HCT116 (cell line): ENCODE data around the gene SSR1. TPM values are rescaled to one million over a fixed set of nuclear protein-coding genes. Genes with fewer than 3 reads are reported as not detected.
"Not testable (repeated sequence)": the region's sequence is repeated elsewhere in the genome, so short reads cannot be mapped to it uniquely, and the experiment has no call there.

Experiments
- ATAC-seq: fragments of 200-7000 bp; cut with Tn5 transposase; 2 replicates; pipeline ENCODE4 v1.9.1; 2020; ENCODE audit warnings: mild to moderate bottlenecking, moderate library complexity
- BruUV-seq: library from RNA; stranded (reverse); fragments of 400-500 nt; replicated peaks from 2 replicates; lab custom pipeline; 2021; lab: Mats Ljungman, UMichigan
- CTCF ChIA-PET: fragments of 300-600 bp; sonication (Branson Sonifier 250); formaldehyde crosslinking; loops from one replicate; lab custom pipeline; 2021; ENCODE audit warnings: antibody characterized with exemption; lab: Charles Lee
- POLR2A ChIA-PET: fragments of 300-600, 350-600 bp; sonication (Branson Sonifier 250); formaldehyde crosslinking; loops from one replicate; lab custom pipeline; 2021; ENCODE audit warnings: antibody characterized with exemption; lab: Charles Lee
- RAD21 ChIA-PET, 2 experiments: fragments of 300-600 bp; sonication (Branson Sonifier 250); formaldehyde crosslinking; loops; one replicate each; lab custom pipeline; 2023; ENCODE audit warnings: low total read pairs in 2 of 2; ENCODE audit not compliant: uncharacterized antibody in 2 of 2, unreplicated experiment in 2 of 2, low non-redundant PET in 1 of 2; lab: Charles Lee
- DNase-seq: peaks from one replicate; pipeline ENCODE4 v3.0.0-alpha.2; 2010; ENCODE audit warnings: low read depth, low spot score
- H2AFZ ChIP-seq: fragments of 200-600 bp; shearing (Covaris generic), sonication (generic); 2 replicates; pipeline ENCODE4 v1.6.1; 2017; ENCODE audit warnings: low read depth, mixed run types, mixed read lengths, antibody characterized with exemption, low read length; ENCODE audit not compliant: poor library complexity, severe bottlenecking
- H3K27ac ChIP-seq: 2 replicates; pipeline ENCODE4 v1.5.1; 2012; ENCODE audit warnings: low read depth, low read length
- H3K27me3 ChIP-seq: fragments of 200-600 bp; sonication (generic); 2 replicates; pipeline ENCODE4 v1.6.1; 2016; ENCODE audit warnings: mixed run types, low read length, mixed read lengths; ENCODE audit not compliant: insufficient read depth
- H3K36me3 ChIP-seq, 2 experiments: fragments of 200-500 bp in 1 of 2; fragments of 200-600 bp in 1 of 2; sonication (Bioruptor generic) in 1 of 2; sonication (generic) in 1 of 2; 2 replicates each; pipeline versions ENCODE4 v1.5.1 to v1.6.1; 2014 to 2016; ENCODE audit warnings: low read length in 2 of 2, inconsistent platforms in 1 of 2, mixed read lengths in 1 of 2, mixed run types in 1 of 2; ENCODE audit not compliant: insufficient read depth in 2 of 2, control insufficient read depth in 1 of 2
- H3K4me1 ChIP-seq, 2 experiments: fragments of 200-600 bp in 1 of 2; sonication (generic) in 1 of 2; 2 replicates each; pipeline versions ENCODE4 v1.5.1 to v1.6.1; 2012 to 2017; ENCODE audit warnings: low read length in 2 of 2, inconsistent platforms in 1 of 2, mild to moderate bottlenecking in 1 of 2, mixed read lengths in 1 of 2, mixed run types in 1 of 2, moderate library complexity in 1 of 2; ENCODE audit not compliant: insufficient read depth in 2 of 2, control insufficient read depth in 1 of 2
- H3K4me2 ChIP-seq: fragments of 200-600 bp; sonication (generic); 2 replicates; pipeline ENCODE4 v1.6.1; 2017; ENCODE audit warnings: mixed run types, low read length, mixed read lengths
- H3K4me3 ChIP-seq, 2 experiments: fragments of 200-600 bp in 1 of 2; sonication (generic) in 1 of 2; replicated peaks in 1 of 2; 2 replicates each; pipeline ENCODE4 v1.5.1; 2011 to 2016; ENCODE audit warnings: low read length in 2 of 2, control low read depth in 1 of 2, low read depth in 1 of 2, mild to moderate bottlenecking in 1 of 2, mixed read lengths in 1 of 2, mixed run types in 1 of 2
- H3K79me2 ChIP-seq: fragments of 200-600 bp; sonication (generic); 2 replicates; pipeline ENCODE4 v1.6.1; 2017; ENCODE audit warnings: mild to moderate bottlenecking, mixed run types, low read length, moderate library complexity, mixed read lengths; ENCODE audit not compliant: insufficient read depth
- H3K9ac ChIP-seq: fragments of 200-600 bp; sonication (generic); 2 replicates; pipeline ENCODE4 v1.6.1; 2016; ENCODE audit warnings: low read length, mixed read lengths
- H3K9me2 ChIP-seq: fragments of 200-600 bp; sonication (generic), shearing (Covaris generic); 2 replicates; pipeline ENCODE4 v1.6.1; 2017; ENCODE audit warnings: mixed run types, mild to moderate bottlenecking, moderate library complexity; ENCODE audit not compliant: insufficient read depth
- H3K9me3 ChIP-seq, 2 experiments: fragments of 200-500 bp in 1 of 2; fragments of 200-600 bp in 1 of 2; sonication (Bioruptor generic) in 1 of 2; sonication (generic) in 1 of 2; 2 replicates each; pipeline ENCODE4 v1.6.1; 2014 to 2017; ENCODE audit warnings: low read length in 2 of 2, mixed read lengths in 2 of 2, inconsistent platforms in 1 of 2, low read depth in 1 of 2, mild to moderate bottlenecking in 1 of 2, mixed run types in 1 of 2, moderate library complexity in 1 of 2; ENCODE audit not compliant: control insufficient read depth in 1 of 2, insufficient read depth in 1 of 2
- H4K20me1 ChIP-seq: fragments of 200-600 bp; sonication (generic), shearing (Covaris generic); 2 replicates; pipeline ENCODE4 v1.6.1; 2017; ENCODE audit warnings: mixed run types, mild to moderate bottlenecking, moderate library complexity; ENCODE audit not compliant: insufficient read depth
- EGR1 ChIP-seq: IDR thresholded peaks from 2 replicates; pipeline ENCODE4 v1.6.1; 2012; ENCODE audit warnings: low read depth
- FOSL1 ChIP-seq: IDR thresholded peaks from 2 replicates; pipeline ENCODE4 v1.6.1; 2012; ENCODE audit warnings: low read depth
- POLR2A ChIP-seq: IDR thresholded peaks from 2 replicates; pipeline ENCODE4 v1.7.0; 2011; ENCODE audit warnings: borderline replicate concordance; ENCODE audit not compliant: insufficient read depth, insufficient read length; ENCODE audit errors: extremely low read depth
- POLR2AphosphoS5 ChIP-seq: IDR thresholded peaks from 2 replicates; pipeline ENCODE4 v1.6.1; 2011; ENCODE audit warnings: mild to moderate bottlenecking, low read depth, low read length, moderate library complexity
- SRF ChIP-seq: IDR thresholded peaks from 2 replicates; pipeline ENCODE4 v1.6.1; 2012; ENCODE audit warnings: low read depth
- TCF7L2 ChIP-seq: IDR thresholded peaks from 2 replicates; pipeline ENCODE4 v1.7.0; 2011; ENCODE audit warnings: borderline replicate concordance, inconsistent platforms; ENCODE audit not compliant: insufficient read depth, insufficient read length; ENCODE audit errors: extremely low read depth
- intact Hi-C: fragments of 100-400 bp; cut with micrococcal nuclease; formaldehyde crosslinking; loops from 2 replicates; pipeline ENCODE4 v1.10.0; 2022
- total RNA-seq: library from RNA; stranded (reverse); gene quantifications from one replicate; pipeline ENCODE4 v1.2.1, GENCODE V29; 2021; ENCODE audit not compliant: unreplicated experiment
- TF ChIP-seq, protein P1 (sequence below): IDR thresholded peaks from 2 replicates; pipeline ENCODE4 v1.6.1; 2012

The SSR1 gene
- total RNA-seq, 1 experiment from 2014 or later: 127 TPM

- H3K4me3 ChIP-seq, H3K27ac ChIP-seq, CTCF ChIA-PET, intact Hi-C loops, H3K4me2 ChIP-seq, H3K36me3 ChIP-seq, H3K9me3 ChIP-seq, H3K9ac ChIP-seq, BruUV-seq: not testable (repeated sequence)
- POLR2A ChIA-PET: interaction anchor here (1.2 to 1.4 kb wide), 3 partner anchors 17 to 45 kb away, joined by 3 to 4 read pairs (median 3); partner anchors contain the start of genes CAGE1 and RIOK1
- TF ChIP-seq POLR2A: peak; percentile 47
- TF ChIP-seq, all 23 proteins: peak for 1; not testable (repeated sequence) for 22
- H3K27me3 ChIP-seq, H3K9me2 ChIP-seq, H2AFZ ChIP-seq, H4K20me1 ChIP-seq, RAD21 ChIA-PET, H3K79me2 ChIP-seq, DNase-seq, ATAC-seq: not testable (repeated sequence)
- peaks cover 6 to 23% of the 10 kb centered on the region in 2 experiments; a peak in 3 of 4 replicates for H3K4me1 ChIP-seq
Measured at GRCh38 chr6:7344773-7345450, 31.9 kb upstream of the SSR1 start.

- Histone ChIP-seq H3K9ac (no peak overlapping the region), H3K4me3 (no peak overlapping the region), H3K9me3 (no peaks in the 10 kb centered on the region), H3K27ac (no peak overlapping the region), H2AFZ (no peak overlapping the region), H3K4me2 (no peak overlapping the region), H3K36me3 (no peaks in the 10 kb centered on the region), H3K27me3 (no peaks in the 10 kb centered on the region), H3K79me2 (no peaks in the 10 kb centered on the region), H3K9me2 (no peaks in the 10 kb centered on the region), H4K20me1 (no peaks in the 10 kb centered on the region), H3K4me1 (peaks cover 6 to 23% of the 10 kb centered on the region in 2 experiments; a peak in 3 of 4 replicates)
- TF ChIP-seq, protein P1, sequence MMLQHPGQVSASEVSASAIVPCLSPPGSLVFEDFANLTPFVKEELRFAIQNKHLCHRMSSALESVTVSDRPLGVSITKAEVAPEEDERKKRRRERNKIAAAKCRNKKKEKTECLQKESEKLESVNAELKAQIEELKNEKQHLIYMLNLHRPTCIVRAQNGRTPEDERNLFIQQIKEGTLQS: no peak
- TF ChIP-seq TCF7L2 (no peak), SRF (no peak), FOSL1 (no peak), POLR2AphosphoS5 (no peak), EGR1 (no peak)
- DNase-seq (no peak), ATAC-seq (no peak)
- RAD21 ChIA-PET: no interaction called here
- BruUV-seq: no TSS peak
- CTCF ChIA-PET: no interaction called here
- POLR2A ChIA-PET: interaction anchor here (1.2 to 1.4 kb wide), 3 partner anchors 16 to 46 kb away, joined by 3 to 4 read pairs (median 3); partner anchors contain the start of genes CAGE1 and RIOK1
- intact Hi-C loops: no loop called here
Measured at GRCh38 chr6:7343546-7344475, 30.8 kb upstream of the SSR1 start.
